Embryonic facial prominence (tissue), 1 donor: ENCODE data around the gene C1orf74.
"Not testable (repeated sequence)": the region's sequence is repeated elsewhere in the genome, so short reads cannot be mapped to it uniquely, and the experiment has no call there.

ENCODE experiments used
- DNase-seq: peaks from one replicate; pipeline ENCODE4 v3.0.0-alpha.2; 2016; ENCODE audit errors: extremely low spot score

The C1orf74 gene

GRCh38 chr1:209805875-209806760 lies 21.8 kb upstream of the C1orf74 start, which contains the start of gene IRF6:
TSS of gene IRF6 (minus strand) at chr1:209806142. CDS start at chr1:209801413, 4,729 bp downstream.
- peak; percentile 48 for DNase-seq

GRCh38 chr1:209805341-209805781 lies 21.0 kb upstream of the C1orf74 start:
- DNase-seq: no peak

GRCh38 chr1:209803568-209803967 lies 19.2 kb upstream of the C1orf74 start:
- no peak for DNase-seq

- DNase-seq: no peak
Observed at GRCh38 chr1:209802780-209803152, 18.4 kb upstream of the C1orf74 start.

DNA sequence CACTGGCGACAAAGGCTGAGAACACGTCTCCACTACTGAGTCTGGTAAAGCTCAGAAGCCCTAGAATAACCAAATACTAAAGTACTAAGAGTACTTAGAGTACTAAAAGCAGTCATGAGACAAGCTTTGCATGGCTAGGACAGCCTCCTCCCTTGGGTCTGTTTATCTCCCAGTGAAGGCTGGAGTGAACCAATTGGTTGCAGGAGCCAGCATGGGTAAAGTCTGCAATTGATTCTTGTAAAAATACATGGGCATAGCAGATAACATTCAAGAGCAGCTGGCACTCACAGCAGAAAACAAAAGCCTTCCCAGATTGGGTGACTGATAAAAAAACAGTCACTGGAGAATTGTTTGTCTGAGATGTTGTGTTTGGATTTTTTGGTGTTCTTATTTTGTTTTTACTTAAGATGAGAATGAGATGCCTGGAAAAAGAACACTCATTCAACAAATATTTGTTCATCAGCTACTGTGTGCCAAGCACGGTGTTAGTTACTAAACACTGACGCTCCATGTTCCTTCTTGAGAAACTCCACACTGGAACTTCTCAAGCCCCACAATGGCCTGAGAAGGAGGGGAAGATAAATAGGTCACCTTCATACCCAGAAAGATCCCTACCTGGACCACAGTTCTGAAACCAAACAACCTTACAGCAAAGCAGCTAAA lies 17.9 kb upstream of the C1orf74 start:
- DNase-seq: no peak

- no peak for DNase-seq
Observed at GRCh38 chr1:209800984-209801834, 16.9 kb upstream of the C1orf74 start.

GRCh38 chr1:209797978-209798639 lies 13.8 kb upstream of the C1orf74 start:
- no peak for DNase-seq

DNA sequence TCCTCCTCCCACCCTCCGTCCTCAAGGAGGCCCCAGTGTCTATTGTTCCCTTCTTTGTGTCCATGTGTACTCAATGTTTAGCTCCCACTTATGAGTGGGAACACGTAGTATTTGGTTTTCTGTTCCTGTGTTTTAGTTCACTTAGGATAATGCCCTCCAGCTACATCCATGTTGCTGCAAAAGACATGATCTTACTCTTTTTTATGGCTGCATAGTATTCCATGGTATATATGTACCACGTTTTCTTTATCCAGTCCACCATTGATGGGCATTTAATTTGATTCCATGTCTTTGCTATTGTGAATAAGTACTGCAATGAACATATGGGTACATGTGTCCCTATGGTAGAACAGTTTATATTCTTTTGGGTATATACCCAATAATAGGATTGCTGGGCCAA lies 9.4 kb upstream of the C1orf74 start:
- DNase-seq: not testable (repeated sequence)

GRCh38 chr1:209791920-209792319 lies 7.6 kb upstream of the C1orf74 start:
- no peak for DNase-seq

DNA sequence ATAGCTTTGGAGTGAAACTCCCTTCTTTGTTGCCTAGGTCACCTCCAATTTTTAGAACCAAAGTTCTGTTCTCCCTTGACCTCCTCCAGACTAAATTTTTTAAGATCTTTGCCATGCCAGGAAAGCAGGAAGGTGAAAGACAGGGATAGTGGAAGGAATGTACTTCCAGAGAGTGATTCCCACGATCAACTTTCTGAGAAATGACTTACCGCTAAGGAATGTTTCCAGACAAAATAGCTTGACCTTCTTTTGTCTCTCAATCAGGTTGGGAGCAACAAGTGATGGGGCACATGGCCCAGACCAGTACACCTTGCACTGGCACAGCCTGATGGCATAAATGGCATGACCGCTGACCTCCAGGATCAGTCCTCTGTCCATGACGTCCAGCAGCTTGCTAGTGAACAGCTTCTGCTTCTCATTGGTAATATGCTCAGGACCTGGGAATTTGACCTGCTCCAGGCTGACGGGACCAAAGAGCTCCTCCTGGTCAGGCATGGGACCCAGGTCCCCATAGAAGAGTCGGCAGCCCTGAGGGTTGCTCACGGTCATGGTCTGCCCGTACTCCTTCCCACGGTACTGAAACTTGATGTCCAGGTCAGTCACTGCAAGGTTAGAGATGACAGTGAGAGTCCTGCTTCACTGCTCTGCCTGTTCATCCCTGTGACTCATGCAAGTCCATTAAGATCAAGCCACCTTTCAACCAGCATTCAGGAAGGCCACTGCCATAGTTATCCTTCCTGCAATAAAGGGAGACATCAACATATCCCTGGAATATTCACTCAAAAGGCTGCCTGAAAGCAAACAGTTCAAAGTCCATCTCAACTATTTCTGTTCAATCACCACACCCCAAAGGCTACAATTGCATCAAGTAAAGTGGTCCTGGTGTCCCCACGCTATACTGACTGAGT lies 6.2 kb upstream of the C1orf74 start:
- DNase-seq: no peak

- no peak for DNase-seq
Observed at GRCh38 chr1:209789245-209789644, 4.9 kb upstream of the C1orf74 start.

GRCh38 chr1:209787551-209787950 lies 3.2 kb upstream of the C1orf74 start:
- no peak for DNase-seq

DNA sequence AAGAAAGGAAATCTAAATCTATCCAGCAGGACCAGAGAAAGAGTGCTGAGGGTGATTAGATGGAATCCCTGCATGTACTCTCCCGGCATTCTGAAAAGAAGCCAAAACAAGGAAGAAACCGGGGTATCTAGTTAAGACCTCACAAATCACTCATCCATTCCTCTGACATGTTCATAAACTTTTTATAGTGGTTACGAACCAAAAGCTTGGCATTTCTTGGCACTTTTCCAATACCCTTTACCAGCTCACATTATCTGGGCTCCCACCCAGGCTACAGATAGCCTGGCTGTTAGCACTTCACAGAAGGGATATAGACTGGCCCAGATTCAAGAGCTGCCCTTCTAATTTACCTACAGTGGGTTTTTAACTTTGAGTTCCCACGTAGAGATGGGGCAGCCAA lies 1.8 kb upstream of the C1orf74 start:
- no peak for DNase-seq

DNA sequence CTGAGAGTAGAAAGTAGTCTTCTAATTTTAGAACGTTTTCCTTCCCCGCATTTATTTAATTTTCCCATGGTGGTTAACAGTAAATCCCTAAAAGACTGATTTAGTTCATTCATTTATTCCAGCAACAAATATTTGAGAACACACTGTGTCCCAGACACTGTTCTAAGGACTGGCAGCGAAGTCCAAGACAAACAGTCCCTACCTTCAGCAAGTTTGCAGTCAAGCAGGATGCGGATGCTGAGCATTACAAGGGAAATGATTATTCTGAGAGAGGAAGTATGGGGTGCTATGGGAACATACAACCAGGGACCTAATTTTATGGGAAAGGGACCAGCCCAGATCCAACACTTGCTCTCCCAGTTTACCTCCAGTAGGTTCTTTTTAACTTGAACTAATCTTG lies 1.2 kb upstream of the C1orf74 start:
- DNase-seq: no peak

DNA sequence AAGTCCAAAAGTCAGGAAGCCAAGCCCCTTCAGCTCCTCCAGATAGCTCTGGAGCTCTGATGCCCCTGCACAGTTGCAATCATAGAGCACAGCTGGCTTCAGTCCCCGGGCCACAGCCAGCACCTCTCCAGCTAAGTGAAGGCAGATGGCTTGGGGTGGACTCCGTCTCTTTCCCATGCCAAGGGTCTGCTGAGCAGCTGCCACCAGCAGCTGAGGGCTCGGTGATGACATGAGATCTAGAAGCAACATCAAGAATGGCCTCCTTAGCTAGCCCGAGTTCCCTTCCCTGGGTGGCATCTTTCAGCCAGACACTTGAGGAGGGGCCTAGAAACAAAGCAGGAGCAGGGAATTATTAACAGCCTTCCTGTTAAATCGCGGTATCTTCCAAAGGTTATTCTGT lies 973 bp downstream of the C1orf74 start:
- DNase-seq: no peak

DNA sequence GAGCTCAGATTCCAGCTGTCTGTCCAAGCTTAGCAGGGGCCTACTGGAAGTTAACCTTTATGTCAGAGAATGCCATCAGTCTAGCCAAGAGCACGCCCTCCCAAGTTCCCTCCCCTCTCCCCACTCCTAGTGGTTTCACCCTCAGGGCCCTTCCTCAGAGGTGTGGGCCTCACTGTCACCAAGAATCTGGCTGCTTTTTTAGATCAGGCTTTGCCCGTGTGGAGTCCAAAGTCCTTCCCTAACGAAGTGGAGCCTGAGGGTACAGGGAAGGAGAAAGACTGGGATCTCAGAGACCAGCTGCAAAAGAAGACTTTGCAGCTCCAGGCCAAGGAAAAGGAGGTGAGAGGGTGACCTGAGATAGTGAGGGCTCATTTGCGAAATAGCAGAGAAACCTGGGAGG lies 4.1 kb downstream of the C1orf74 start:
- no peak for DNase-seq

- DNase-seq: no peak
Observed at GRCh38 chr1:209778102-209778501, 6.3 kb downstream of the C1orf74 start.

- no peak for DNase-seq
Observed at GRCh38 chr1:209777587-209777986, 6.8 kb downstream of the C1orf74 start.

GRCh38 chr1:209775678-209776077 lies 8.7 kb downstream of the C1orf74 start:
- no peak for DNase-seq

GRCh38 chr1:209774592-209774991 lies 9.8 kb downstream of the C1orf74 start:
- no peak for DNase-seq

DNA sequence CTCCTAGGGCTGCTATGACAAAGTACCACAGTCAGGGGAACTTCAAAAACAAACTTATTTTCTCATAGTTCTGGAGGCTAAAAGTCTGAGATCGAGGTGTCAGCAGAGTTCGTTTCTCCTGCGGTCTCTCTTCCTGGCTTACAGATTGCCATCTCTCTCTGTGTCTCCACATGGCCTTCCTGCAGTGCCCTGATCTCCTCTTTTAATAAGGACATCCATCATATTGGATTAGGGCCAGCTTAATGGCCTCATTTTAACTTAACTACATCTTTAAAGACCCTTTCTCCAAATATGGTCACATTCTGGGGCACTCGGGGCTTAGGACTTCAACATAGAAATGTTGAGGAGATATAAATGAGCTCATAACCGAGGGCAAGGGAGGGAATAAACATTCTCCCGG lies 12.2 kb downstream of the C1orf74 start:
- no peak for DNase-seq
